Left cardiac atrium (tissue), 4 donors: ENCODE data around the gene TRMT13. TPM values are rescaled to one million over a fixed set of nuclear protein-coding genes. Genes with fewer than 3 reads are reported as not detected.

Experiments used
- ATAC-seq, 2 donors: fragments of 200-7000 bp; cut with Tn5 transposase; one replicate each; pipeline ENCODE4 v1.9.1; 2020; ENCODE audit warnings: mild to moderate bottlenecking in 2 of 2, moderate library complexity in 2 of 2
- DNase-seq: peaks from one replicate; pipeline ENCODE4 v3.0.0-alpha.2; 2020
- intact Hi-C, 2 donors: fragments of 100-400 bp; cut with DNase I; formaldehyde crosslinking; loops; one replicate each; pipeline versions ENCODE4 v1.14.1 to v1.15.1; 2022 to 2023
- long read RNA-seq: library from polyadenylated mRNA; unstranded; transcript quantifications from one replicate; pipeline ENCODE4 v2.0.0, GENCODE V29; 2021
- total RNA-seq, 2 donors: library from RNA; stranded (reverse); fragmentation: NEBNext Ultra II Directional; extraction: Animal tissue kit (Norgen Biotek cat#: 25700); gene quantifications; one replicate each; pipeline ENCODE4 v1.2.1, GENCODE V29; 2021
- donor health status: DM: no; HTN: yes; CAD: no.
- donor health status: DM: no; HTN: yes; CAD: no; lungs with severe emphysema.
- donor health status: DM: yes; HTN: yes; CAD: no.
- donor health status: Dilated cardiomyopathy.

TRMT13 gene
- 10 to 100 TPM in 1 of 2 donors, 1 to 10 TPM in 1; 6.9 to 10.3 TPM for total RNA-seq
- long read RNA-seq, partial matches to known transcripts: 0 of 5 reads
- long read RNA-seq, other reads (novel, unspliced or antisense): 2 of 5 reads

DNA sequence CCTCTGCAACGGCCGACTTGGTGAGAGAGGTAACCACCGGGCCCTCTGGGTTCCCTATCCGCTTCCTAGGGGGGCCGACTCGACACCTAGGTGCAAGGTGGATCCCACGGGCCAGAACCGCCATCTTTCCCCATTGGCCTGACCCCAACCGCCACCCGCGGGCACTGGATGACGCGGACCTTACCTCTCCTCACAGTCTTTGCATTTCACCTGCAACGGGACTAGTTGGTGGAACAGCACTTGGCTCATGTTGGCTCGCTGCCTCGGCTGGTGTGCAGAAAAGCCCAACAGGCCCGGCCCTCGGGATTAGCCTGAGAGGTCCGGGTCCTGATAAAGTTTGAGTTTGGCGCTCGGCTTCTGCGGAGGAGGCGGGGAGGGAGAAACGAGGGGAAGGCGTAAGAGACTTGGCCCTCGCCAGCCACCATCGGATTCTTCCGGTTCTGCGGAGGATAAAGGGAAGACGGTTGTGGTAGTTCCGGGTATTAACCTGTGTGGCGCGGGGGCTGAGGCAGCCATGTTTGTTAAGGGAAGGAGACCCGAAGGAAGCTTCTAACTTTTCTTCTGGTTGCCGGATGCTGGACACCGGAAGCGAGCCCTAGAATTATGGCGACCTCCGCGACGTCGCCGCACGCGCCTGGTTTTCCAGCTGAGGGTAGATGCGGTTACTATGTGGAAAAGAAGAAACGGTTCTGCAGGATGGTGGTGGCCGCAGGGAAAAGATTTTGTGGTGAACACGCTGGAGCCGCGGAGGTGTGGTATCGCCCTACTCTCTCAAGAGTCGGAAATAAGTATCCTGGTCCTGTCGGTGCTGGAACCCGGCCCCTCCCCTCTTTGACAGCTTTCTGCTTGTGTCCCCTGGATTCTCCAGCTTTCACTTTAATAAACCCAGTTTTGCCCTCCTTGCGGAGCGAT lies at the start of gene TRMT13, which contains the start of gene SASS6:
Gene TRMT13, plus strand, starts transcription at position 598 of the 912 bp plus-strand sequence. Its CDS starts 6 bp downstream, at position 604.
Gene SASS6, minus strand, starts transcription at position 365 of the 912 bp plus-strand sequence. Its CDS starts 116 bp downstream, at position 249.
- DNase-seq (peak; percentile 97), ATAC-seq (peak; percentile 99 to 100)
- intact Hi-C loops: no loop called here

GRCh38 chr1:100087396-100087795 lies 45.6 kb upstream of the TRMT13 start:
- no peak for ATAC-seq
- intact Hi-C loops: no loop called here
- DNase-seq: no peak

DNA sequence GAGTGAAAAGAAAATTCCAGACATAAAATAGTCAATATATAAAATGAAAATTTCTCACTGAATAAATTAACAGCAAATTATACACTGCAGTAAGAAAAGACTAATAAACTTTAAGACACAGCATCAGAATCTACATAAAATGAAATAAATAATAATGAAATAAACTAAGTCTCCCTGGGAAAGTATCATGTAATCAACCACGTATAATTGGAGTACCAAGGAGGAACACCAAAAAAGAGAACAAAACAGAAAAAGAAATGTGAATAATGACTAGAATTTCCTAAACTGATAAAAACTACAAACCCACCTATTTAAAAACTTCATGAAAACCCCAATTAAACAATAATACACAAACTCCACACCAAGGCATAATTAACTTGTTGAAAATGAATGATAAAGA lies 43.9 kb upstream of the TRMT13 start:
- DNase-seq (no peak), ATAC-seq (no peak)
- intact Hi-C loops: no loop called here

DNA sequence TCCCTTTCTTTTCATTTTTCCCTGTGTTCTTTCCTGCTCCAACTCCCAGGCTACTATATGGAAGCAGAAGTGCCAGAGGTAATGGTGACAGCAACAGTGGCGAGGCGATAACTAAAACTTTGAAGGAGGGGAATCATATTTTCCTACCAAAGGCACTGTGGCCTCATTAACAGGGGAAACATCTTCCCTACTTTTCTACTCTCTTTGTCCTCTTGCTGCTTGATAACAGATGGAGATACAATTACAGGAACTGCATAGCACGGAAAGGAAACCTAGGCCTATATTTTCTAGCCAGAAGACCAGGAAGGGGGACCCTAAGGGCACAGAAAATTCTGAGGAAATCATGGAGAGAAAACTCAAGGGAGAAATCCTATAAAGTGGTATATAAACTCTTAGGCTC lies 42.5 kb upstream of the TRMT13 start:
- intact Hi-C loops: no loop called here
- DNase-seq: no peak
- no peak for ATAC-seq

DNA sequence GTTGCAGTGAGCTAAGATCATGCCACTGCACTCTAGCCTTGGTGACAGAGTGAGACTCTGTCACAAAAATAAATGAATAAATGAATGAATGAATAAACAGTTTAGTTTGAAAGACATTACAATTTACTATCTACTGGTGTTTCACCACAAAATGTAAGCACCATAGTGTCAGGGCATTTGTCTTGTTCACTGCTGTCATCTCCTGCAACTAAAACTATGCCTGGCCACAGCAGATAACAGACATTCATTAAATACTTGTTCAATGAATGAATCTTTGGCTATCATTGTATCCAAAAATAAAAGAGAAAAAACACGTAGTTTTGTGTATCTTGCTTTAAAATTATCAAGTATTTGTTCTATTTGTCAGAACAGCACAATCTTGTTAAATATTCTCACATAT lies 32.8 kb upstream of the TRMT13 start:
- DNase-seq (no peak), ATAC-seq (peak in 1 of 2 donors; percentile 41)
- intact Hi-C loops: no loop called here

- DNase-seq (no peak), ATAC-seq (no peak)
- intact Hi-C loops: no loop called here
Observed at GRCh38 chr1:100101564-100101963, 31.4 kb upstream of the TRMT13 start.

- ATAC-seq: no peak
- intact Hi-C loops: no loop called here
- DNase-seq: no peak
Observed at GRCh38 chr1:100107696-100108095, 25.3 kb upstream of the TRMT13 start.

DNA sequence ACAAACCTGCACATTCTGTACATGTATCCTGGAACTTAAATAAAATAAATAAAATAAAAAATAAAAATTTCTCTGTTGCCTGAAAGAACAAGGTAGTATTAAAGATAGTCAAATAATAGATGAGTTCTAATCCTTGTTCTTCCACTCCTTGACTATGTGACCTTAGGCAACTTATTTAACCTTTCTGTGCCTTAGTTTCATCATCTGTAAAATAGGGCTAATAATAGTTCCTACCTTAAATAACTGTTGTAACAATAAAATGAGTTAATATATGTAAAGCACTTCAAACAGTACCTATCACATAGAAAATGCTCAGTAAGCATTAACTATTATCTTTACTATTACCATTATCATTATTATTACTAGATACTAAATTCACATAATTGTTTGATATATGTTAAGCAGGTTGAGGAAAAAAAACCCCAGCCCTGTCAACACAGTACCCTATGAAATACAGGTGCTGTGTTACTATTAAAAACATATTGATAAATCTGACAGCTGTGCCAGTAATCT lies 23.4 kb upstream of the TRMT13 start:
- ATAC-seq: no peak
- intact Hi-C loops: no loop called here
- no peak for DNase-seq

- intact Hi-C loops: no loop called here
- no peak for ATAC-seq
- no peak for DNase-seq
Observed at GRCh38 chr1:100115524-100115923, 17.4 kb upstream of the TRMT13 start.

- ATAC-seq: no peak
- intact Hi-C loops: no loop called here
- DNase-seq: no peak
Observed at GRCh38 chr1:100122177-100122576, 10.8 kb upstream of the TRMT13 start.

DNA sequence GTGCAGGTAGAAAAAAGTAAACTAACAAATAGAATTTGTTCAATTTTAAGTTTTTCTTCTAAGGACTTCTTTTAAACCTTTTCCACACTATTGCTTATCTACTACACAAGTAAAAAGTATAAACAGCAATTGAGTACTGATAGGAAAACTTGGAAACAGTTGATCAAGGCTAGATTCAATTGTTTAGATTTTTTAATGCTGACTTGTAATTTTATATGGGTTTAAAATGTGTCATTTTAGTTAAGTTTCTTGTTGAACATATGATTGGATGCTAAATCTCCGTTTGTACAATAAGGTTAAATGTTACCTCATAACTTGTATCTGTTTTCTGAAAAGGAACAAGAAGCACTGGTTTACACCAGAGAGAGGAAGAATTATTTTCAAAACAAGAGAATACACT lies 5.7 kb upstream of the TRMT13 start:
- DNase-seq (no peak), ATAC-seq (no peak)
- intact Hi-C loops: no loop called here

DNA sequence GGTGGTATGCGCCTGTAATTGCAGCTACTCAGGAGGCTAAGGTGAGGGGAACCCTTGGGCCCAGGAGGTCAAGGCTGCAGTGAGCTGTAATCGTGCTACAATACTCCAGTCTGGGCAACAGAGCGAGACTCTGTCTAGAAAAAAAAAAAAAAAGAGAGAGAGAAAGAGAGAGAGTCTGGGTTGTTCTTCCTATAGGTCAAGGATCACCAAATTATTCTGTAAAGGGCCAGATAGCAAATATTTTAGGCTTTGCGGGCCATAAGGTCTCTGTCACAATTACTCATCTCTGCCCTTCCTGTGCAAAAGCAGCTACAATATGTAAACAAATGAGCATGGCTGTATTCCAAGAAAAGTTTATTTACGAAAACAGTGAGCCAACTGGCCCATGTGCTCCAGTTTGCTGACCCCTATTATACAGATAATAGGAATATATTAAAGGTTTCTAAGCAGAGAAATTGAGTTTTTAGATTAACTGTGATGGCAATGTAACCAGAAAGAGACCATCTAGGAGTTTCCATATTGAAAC lies 2.3 kb upstream of the TRMT13 start:
- intact Hi-C loops: no loop called here
- no peak for DNase-seq
- ATAC-seq: no peak

DNA sequence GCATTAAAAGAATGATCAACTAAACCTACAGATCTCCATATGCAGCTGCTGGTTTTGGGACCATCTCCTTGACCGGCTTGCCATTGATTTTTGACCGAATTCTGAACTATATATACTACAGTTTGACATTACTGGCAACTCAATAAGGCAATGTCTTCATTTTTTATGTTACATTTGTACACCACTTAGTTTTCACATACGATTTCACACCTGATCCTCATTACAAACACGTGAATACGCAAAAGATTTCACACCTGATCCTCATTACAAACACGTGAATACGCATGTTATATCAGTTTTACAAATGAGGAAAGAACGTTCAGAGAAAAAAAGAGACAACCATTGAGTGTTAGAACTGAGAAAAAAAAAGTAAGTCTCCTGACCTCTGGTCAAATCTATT lies 1.3 kb upstream of the TRMT13 start:
- intact Hi-C loops: no loop called here
- no peak for ATAC-seq
- DNase-seq: no peak

DNA sequence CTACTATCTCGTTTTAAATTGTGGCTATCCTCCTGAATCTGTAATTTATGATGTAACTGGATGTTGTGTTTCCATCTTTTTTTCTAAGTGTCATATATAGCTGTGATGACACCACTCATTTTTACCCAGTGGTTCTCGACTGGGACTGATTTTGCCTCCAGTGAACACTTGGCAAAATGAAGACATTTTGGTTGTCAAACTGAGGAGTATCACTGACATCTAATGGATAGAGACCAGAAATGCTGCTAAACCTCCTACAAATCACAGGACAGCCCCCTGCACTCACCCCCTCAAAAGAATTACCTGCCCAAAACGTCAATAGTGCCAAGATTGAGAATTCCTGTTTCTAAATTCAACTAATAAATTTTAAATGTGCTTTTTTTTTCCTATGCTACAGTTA lies 1.9 kb downstream of the TRMT13 start:
- intact Hi-C loops: no loop called here
- DNase-seq (no peak), ATAC-seq (no peak)

DNA sequence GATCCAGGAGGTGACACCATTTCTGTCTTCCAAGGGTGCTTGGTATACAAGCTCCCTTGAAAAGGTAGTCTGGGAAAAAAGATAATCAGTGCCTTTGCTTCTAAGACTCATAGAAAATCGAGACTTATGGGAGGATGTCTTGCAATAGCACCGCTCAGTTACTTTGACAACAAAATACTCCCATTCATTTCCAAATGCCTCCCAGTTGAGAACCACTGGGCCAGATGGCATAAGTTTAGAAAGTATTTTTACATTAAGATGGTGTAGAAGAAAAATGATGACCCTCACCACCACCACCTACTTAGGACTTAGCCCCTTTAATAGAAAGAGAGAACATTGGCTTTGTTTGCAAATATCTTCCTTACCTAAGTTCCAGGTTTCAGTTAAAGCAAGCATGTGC lies 4.6 kb downstream of the TRMT13 start:
- intact Hi-C loops: no loop called here

DNA sequence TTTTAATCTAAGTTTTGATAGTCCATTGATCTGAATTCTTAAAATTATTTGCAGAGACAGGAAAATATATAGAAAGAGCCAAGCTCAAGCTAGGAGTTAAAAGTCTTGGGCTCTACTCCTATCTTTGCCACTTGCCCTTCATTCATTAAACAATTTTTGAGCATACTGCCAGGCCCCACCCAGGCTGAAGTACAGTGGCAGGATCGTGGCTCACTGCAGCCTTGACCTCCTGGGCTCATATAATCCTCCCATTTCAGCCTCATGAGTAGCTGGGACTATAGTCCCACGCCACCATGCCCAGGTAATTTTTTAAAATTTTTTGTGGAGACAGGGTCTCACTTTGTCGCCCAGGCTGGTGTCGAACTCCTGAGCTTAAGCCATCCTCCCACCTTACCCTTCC lies 8.2 kb downstream of the TRMT13 start:
- ATAC-seq: no peak
- intact Hi-C loops: loop anchor here in 1 of 2 donors (10.0 kb wide), 1 partner anchor 256 kb away; no protein-coding TSS in a partner anchor
- DNase-seq: no peak

More for the DNA sequence above, 4.6 kb downstream of the TRMT13 start:
- ATAC-seq (no peak), DNase-seq (no peak)

GRCh38 chr1:100142343-100142742 lies 9.4 kb downstream of the TRMT13 start:
- DNase-seq: no peak
- intact Hi-C loops: loop anchor here in 1 of 2 donors (10.0 kb wide), 1 partner anchor 258 kb away; no protein-coding TSS in a partner anchor
- ATAC-seq: no peak

GRCh38 chr1:100145116-100145515 lies 12.2 kb downstream of the TRMT13 start:
- no peak for DNase-seq
- no peak for ATAC-seq
- intact Hi-C loops: loop anchor here in 1 of 2 donors (10.0 kb wide), 1 partner anchor 260 kb away; no protein-coding TSS in a partner anchor

GRCh38 chr1:100146958-100147357 lies 14.0 kb downstream of the TRMT13 start:
- no peak for ATAC-seq
- intact Hi-C loops: loop anchor here in 1 of 2 donors (10.0 kb wide), 1 partner anchor 262 kb away; no protein-coding TSS in a partner anchor
- DNase-seq: no peak

DNA sequence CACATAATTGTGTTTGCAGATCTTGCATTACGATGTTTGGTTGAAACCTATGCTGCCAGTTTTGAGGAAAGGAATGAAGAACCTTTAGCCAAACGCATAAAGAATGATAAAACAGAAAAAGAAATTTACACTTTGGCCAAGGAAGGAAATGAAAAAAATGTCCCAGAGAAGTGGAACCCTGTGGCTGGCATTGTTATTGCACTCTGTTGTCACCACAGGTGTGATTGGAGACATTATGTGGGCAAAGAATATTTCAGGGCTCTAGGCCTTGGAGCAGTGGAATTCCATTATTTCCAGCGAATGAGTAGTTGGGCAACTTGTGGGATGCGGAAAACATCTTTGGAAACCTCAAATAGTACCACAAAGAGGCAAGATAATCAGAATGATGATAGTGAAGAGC lies 14.9 kb downstream of the TRMT13 start:
- no peak for ATAC-seq
- intact Hi-C loops: loop anchor here in 1 of 2 donors (10.0 kb wide), 1 partner anchor 263 kb away; no protein-coding TSS in a partner anchor
- no peak for DNase-seq
